AML-193 (cell line): Measurements from ENCODE around the gene YBX2.
"Not testable (repeated sequence)": the region's sequence is repeated elsewhere in the genome, so short reads cannot be mapped to it uniquely, and the experiment has no call there.

Experiments used
- DNase-seq, 2 experiments: peaks; one replicate each; lab custom pipeline; 2025; lab: John Stamatoyannopoulos, UW

YBX2 gene

DNA sequence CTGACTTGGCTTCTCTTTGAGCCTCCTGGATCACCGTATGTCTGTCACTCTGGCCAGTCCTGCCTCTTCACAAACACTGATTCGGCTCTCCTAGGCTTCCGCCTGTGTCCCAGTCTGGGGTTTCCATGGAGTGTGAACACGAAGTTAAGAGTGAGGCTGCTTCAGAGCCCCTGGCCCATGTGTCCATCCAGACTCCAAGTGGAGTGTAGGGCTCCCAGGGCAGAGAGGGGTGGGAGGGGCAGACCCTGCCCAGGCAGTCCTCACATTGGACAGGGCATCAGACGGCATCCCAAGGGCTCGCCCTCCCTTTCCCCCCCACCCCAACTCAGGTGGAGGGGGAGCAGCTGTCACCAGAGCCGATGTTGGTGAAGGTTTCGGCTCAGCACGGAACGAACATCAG, 50.6 kb downstream of the YBX2 start:
- DNase-seq = not testable (repeated sequence)

DNA sequence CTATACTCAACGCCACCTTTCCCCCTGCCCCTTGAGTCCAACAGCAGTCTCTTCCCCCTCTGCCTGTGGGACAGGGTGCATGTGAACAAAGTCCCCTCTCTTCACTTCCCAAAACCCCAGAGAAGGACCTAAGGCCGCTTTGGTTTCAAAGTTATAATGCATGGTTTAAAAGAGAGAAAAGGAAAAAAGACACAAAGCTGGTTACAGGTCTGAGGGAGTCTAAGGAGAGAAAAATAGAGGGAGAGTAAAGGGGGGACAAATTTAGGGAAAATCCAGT, 51.0 kb downstream of the YBX2 start:
- DNase-seq = no peak

DNA sequence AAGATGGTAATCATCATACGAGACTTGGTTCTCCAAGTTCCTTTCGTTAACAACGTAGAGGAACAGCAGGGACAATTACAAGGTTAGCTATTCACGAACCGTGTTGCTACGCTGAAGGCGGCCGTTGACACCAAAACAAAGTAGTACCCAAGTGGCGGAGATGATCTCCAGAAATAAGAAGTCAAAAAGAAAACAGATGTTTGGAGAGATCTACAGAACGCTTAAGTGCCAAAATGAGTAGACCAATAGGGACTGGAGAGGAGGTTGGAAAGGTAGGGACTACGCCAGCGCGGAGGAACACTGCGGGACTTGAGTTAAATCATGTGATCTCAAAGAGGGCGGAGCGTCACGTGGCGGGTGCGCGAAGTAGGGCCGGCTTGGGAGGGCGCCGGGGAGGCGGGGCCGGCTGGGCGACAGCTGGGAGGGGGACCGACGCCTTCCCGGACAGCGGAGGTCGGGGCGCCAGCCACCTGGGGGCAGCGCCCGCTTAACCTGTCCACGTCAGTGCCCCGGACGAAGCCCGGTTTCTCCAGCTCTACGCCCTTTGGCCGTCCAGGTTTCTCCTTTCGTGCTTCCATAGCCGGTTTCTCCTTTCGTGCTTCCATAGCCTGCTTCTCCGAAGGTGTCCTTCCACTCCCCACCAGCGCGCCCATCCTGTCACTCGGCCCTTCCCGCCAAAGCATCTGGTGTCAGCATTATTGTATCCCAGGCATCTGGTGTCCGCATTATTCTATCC, 51.6 kb downstream of the YBX2 start:
- peak; percentile 43 to 61 for DNase-seq

DNA sequence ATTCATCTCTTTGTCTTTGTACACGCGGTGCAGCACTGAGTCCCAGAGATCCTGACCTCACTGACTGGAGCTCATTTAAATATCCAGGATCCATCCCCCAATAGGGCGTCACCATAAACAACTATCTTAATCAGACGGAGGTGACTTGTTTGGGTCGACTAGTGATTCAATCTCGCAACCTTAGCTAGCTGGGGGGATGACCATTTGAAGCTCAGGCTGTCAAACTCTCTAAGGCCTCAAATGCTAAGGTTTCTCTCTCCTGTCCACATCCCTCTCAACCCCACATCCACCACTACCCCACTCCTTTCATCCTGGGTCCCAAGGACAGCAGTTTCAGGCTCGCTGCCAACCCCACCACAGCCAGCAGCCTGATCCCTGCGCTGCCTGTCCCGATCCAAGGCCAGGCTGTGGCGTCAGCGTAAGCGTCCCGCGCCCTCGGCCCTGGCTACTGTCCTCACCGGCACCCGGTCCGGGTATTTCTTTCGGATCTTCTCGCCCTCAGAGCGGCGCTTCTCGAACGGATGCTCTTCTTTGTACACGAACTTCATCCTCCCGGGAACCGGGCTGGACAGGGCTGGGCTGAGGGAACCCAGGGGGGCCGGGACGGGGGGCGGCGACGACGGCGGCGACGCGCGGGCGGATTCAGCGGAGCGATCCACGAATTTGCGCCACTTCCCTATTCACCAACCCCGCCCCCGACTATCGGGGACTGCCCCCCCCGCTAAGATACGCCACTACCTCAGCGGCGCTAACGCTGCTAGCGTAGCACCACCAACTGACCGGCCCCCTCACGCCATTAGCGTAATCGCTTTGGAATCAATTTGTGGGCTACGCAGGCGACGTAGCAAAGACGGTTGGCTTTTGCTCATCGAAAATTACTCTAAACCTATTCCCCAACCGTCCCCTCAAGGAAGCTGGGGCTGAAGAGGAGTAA, 52.4 kb downstream of the YBX2 start, which contains the start of gene GABARAP:
GABARAP (minus strand) TSS at position 667 of the 934 bp plus-strand sequence; CDS start at position 548, 119 bp downstream.
- DNase-seq = peak; percentile 39 to 47

DNA sequence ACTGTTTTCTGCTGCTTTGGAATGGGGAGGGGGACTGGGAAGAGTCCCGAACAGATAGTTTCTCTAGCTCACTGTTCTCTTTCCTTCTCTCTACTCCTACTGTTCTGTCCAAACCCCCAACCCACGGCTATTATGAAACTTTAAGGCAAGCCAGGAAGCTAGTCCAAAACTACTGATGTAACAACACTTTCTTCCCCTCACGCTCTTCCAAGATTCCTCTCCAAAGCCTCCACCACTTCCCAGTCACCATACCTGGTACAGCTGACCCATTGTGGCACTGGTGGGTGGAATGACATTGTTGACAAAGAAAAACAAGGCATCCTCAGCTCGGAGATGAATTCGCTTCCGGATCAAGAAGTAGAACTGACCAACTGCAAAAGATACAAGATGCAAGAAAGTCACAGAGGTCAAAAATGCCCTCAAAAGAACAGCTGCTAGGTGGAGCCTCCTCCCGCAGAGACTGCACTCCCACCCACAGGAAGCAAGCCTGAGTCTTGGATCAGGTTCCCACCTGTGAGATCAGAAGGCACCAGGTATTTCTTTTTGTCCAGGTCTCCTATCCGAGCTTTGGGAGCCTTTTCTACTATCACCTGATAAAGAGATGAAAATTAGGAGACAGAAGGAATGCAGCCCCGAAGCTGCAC, 53.2 kb downstream of the YBX2 start:
- no peak for DNase-seq

DNA sequence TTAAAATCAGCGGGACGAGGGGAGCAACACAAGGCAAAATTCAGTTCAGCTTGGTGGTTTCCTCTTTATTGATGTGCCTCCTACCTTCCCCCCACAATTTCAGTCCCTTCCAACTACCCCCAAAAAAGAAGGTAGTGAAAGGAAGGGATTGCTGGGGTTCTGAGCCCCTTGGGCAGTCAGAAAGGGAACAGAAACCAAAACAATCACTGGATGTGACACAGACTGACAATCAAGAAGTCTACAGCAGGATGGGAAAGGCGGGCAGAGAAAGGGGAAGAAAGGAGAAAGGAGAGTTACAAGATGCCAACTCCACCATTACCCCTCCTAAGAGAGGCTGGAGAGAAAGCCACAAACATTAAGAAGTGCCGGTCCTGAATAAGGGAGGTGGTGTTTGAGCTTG, 54.1 kb downstream of the YBX2 start:
- DNase-seq = no peak

DNA sequence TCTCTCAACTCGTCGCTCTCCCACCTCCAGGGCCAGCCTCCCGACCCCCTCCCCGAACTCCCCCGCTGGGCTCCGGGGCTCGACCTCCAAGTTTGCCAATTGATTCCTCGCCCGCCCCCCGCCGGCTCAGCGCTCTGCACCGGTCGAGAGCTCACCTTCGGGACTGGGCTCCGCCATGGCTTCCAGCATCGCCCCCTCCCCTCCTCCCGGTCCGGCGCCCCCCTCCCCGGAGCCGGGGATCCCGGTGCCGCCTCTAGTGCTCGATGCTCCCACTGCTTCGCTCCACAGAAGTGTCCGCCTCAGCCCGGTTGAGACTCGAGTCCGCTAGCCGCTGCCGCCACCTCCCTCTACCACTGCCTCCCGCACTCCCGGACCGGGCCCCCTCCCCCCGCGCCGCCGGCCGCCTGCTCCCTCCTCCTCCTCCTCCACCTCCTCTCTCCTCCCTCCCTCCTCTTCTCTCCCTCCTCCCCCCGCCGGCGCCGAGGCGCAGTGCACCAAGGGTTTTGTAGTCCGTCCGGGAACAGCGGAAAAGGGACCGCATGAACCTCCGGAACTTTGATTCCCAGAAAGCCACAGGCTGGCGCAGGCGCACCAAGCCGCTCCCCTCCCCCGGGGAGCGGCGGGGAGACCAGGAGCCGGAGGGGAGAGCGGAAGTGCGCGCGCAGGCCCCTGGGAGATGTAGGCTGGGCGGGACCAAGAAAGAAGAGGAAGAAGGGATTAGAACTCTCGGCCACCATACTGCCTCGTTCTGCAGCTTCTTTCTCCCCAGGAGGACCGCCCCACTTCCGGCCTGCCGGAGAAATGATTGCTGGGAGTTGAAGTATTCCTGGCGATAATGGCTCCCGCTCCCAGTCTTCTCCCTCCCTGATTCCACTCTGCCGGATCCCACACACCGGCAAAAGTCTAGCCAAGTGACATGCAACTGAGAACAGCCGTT, 55.1 kb downstream of the YBX2 start, which contains the start of gene PHF23:
PHF23 (minus strand) TSS at position 367 of the 937 bp plus-strand sequence; CDS start at position 189, 178 bp downstream.
- DNase-seq = peak; percentile 87

DNA sequence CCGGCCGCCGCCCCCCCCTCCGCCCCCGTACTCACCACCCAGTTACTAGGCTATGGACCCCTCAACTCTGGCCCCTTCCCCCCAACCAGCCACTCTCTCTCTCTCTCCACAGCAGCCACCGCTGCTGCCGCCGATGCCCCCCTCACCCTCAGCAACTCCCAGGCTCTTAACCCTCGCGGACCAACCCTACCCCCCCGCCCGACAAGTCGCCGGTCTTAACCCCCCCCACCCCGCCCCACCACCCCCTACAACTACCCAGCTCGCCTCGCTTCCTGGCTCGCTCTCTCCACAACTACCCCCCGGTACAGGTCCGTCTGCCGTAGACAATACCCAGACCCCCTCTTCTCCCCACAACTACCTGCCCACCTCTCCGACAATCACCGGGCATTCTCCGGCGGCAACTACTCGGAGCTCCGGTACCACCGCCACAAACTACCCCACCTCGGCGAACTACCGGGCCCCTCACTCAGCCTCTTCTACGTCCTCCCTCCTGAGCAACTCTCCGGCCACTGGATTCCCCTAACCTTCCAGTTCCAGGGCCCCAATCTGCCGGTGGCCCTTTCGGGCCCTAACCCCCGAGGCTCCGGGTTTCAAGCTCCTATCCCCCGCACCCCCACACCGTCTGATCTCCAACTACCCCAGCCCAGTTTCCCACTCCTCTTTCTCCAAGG, 55.9 kb downstream of the YBX2 start:
- DNase-seq = no peak
